Loucy (cell line): ENCODE results near the gene GRPEL2.

Experiments
- H2AFZ ChIP-seq: fragments of 200-600 bp; sonication (generic); 2 replicates; pipeline ENCODE4 v1.6.0; 2016; ENCODE audit warnings: antibody characterized with exemption, mild to moderate bottlenecking, low read length, moderate library complexity
- H3F3A ChIP-seq: fragments of 200-600 bp; 2 replicates; pipeline ENCODE4 v1.6.0; 2016; ENCODE audit warnings: antibody characterized with exemption, low read depth, mild to moderate bottlenecking
- H3K27me3 ChIP-seq: fragments of 200-600 bp; sonication (generic); 2 replicates; pipeline ENCODE4 v1.6.1; 2014; ENCODE audit warnings: low read length, mild to moderate bottlenecking; ENCODE audit not compliant: insufficient read depth, poor library complexity, severe bottlenecking
- H3K36me3 ChIP-seq: fragments of 200-600 bp; sonication (generic); 2 replicates; pipeline ENCODE4 v1.6.1; 2016; ENCODE audit warnings: low read length; ENCODE audit not compliant: insufficient read depth
- H3K4me1 ChIP-seq: fragments of 200-600 bp; sonication (generic); 2 replicates; pipeline ENCODE4 v1.5.1; 2014; ENCODE audit warnings: low read length, mild to moderate bottlenecking; ENCODE audit not compliant: insufficient read depth, poor library complexity, severe bottlenecking
- H3K4me2 ChIP-seq: fragments of 200-600 bp; sonication (generic); 2 replicates; pipeline ENCODE4 v1.6.0; 2014; ENCODE audit warnings: antibody characterized with exemption, low read length, low read depth, mild to moderate bottlenecking; ENCODE audit not compliant: poor library complexity, severe bottlenecking
- H3K4me3 ChIP-seq: fragments of 200-600 bp; sonication (generic); 2 replicates; pipeline ENCODE4 v1.5.1; 2014; ENCODE audit warnings: low read length, mild to moderate bottlenecking, mixed read lengths; ENCODE audit not compliant: poor library complexity, severe bottlenecking
- H3K79me2 ChIP-seq: fragments of 200-600 bp; sonication (generic); 2 replicates; pipeline ENCODE4 v1.6.1; 2014; ENCODE audit warnings: low read length; ENCODE audit not compliant: insufficient read depth
- H3K9ac ChIP-seq: fragments of 200-600 bp; sonication (generic); 2 replicates; pipeline ENCODE4 v1.6.0; 2014; ENCODE audit warnings: mild to moderate bottlenecking, low read depth, low read length, moderate library complexity; ENCODE audit not compliant: poor library complexity, severe bottlenecking
- H3K9me2 ChIP-seq: fragments of 200-600 bp; sonication (generic); replicated peaks from 2 replicates; pipeline ENCODE4 v1.6.1; 2016; ENCODE audit warnings: low read depth, low read length, mixed read lengths
- H3K9me3 ChIP-seq: fragments of 200-600 bp; sonication (generic); 2 replicates; pipeline ENCODE4 v1.6.1; 2014; ENCODE audit warnings: mild to moderate bottlenecking, antibody characterized with exemption, low read length, low read depth; ENCODE audit not compliant: insufficient read depth
- H4K20me1 ChIP-seq: fragments of 200-600 bp; sonication (generic); 2 replicates; pipeline ENCODE4 v1.6.0; 2014; ENCODE audit warnings: antibody characterized with exemption, low read length, mild to moderate bottlenecking; ENCODE audit not compliant: insufficient read depth, poor library complexity, severe bottlenecking
- EZH2phosphoT487 ChIP-seq: fragments of 200-600 bp; IDR thresholded peaks from 2 replicates; pipeline ENCODE4 v1.6.1; 2018; ENCODE audit warnings: antibody characterized with exemption, mild to moderate bottlenecking, moderate library complexity, borderline replicate concordance
- TF ChIP-seq, protein P1 (sequence below): fragments of 200-600 bp; sonication (generic); conservative IDR thresholded peaks from 2 replicates; pipeline ENCODE4 v1.5.1; 2014; ENCODE audit warnings: mild to moderate bottlenecking, antibody characterized with exemption, low read length

GRPEL2 gene

DNA sequence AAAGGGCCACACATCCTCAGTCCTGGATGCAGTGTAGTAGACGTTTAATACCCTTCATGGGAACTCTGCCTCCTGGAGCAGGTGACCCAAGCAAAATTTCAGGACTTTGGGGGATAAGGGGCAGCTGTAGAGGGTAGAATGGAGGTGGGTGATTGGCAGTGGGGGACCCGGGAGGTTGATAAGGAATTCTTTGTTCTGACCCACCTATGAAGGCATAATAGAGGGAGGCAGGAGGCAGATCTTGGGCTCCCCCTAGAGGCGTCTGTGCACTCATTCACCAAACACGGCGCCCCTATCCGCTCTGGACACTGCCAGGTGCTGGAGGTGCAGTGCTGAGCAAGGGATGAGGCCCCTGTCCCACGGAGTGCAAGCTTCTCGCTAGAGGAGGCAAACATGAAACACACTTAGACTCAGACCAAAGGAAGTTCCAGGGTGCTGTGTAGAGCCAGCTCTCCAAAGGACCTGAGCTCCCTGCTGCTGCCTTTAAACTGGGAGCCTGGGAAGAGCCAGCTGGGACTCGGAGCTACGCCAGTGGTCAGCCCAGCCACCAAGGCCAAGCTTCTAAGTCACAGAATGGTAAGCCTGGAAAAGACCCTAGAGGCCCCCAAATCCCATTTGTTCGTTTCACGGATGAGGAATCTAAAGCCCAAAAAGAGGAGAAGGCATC is 26.1 kb downstream of the GRPEL2 start:
- no peak overlapping the region for H2AFZ ChIP-seq
- H3K79me2 ChIP-seq, result no peaks in the 10 kb centered on the region
- TF ChIP-seq EZH2phosphoT487, result no peak
- TF ChIP-seq, protein P1, sequence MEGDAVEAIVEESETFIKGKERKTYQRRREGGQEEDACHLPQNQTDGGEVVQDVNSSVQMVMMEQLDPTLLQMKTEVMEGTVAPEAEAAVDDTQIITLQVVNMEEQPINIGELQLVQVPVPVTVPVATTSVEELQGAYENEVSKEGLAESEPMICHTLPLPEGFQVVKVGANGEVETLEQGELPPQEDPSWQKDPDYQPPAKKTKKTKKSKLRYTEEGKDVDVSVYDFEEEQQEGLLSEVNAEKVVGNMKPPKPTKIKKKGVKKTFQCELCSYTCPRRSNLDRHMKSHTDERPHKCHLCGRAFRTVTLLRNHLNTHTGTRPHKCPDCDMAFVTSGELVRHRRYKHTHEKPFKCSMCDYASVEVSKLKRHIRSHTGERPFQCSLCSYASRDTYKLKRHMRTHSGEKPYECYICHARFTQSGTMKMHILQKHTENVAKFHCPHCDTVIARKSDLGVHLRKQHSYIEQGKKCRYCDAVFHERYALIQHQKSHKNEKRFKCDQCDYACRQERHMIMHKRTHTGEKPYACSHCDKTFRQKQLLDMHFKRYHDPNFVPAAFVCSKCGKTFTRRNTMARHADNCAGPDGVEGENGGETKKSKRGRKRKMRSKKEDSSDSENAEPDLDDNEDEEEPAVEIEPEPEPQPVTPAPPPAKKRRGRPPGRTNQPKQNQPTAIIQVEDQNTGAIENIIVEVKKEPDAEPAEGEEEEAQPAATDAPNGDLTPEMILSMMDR, result peak; percentile 71
- no peaks in the 10 kb centered on the region for H3K36me3 ChIP-seq
- H3K4me3 ChIP-seq, result no peak overlapping the region
- H3K9me2 ChIP-seq, result no peaks in the 10 kb centered on the region
- no peaks in the 10 kb centered on the region for H3K27me3 ChIP-seq
- H3K4me2 ChIP-seq, result no peak overlapping the region
- H3K9ac ChIP-seq, result no peak overlapping the region
- H4K20me1 ChIP-seq, result no peaks in the 10 kb centered on the region
- H3F3A ChIP-seq, result no peaks in the 10 kb centered on the region
- H3K9me3 ChIP-seq, result no peaks in the 10 kb centered on the region
- H3K4me1 ChIP-seq, result no peaks in the 10 kb centered on the region

DNA sequence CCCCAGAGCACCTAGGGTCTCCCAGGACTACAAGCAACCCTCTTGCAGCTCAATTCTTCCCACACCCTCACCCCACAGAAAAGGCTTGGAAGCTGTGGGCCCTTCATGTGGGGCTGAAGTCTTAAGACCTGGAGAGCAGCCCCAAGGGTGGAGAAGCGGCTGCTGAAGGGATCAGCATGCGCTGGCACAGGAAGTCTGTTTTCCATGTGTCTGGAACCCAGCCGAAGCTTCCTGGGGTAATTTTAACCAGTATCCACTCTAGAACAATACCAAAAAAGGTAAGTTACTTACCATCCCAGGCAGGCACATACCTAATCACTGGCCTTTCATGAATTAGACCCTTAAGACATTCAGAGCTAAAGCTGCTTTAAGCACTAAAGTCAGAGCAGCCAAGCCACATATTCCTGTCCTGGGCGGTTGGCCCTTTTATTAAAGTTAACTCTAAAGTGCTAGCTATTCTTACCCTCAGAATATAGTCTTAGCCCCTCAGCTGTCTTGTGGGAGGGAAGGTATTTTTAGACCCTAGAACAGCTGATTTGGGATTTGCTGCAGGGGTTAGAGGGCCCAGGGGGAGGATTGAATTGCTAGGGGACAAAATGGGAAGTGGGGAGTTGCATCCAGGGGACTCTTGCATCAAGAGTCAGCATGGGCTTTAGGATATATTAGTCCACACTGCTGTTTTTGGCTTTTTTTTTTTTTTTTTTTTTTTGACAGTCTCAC is 26.9 kb downstream of the GRPEL2 start:
- Histone ChIP-seq H3K27me3 (no peaks in the 10 kb centered on the region), H3K9me2 (no peaks in the 10 kb centered on the region), H3K4me1 (no peaks in the 10 kb centered on the region), H3K36me3 (no peaks in the 10 kb centered on the region), H2AFZ (no peak overlapping the region), H3K9ac (no peak overlapping the region), H4K20me1 (no peaks in the 10 kb centered on the region), H3F3A (no peaks in the 10 kb centered on the region), H3K9me3 (no peaks in the 10 kb centered on the region), H3K4me3 (no peak overlapping the region), H3K4me2 (no peak overlapping the region), H3K79me2 (no peaks in the 10 kb centered on the region)
- no peak for TF ChIP-seq EZH2phosphoT487

DNA sequence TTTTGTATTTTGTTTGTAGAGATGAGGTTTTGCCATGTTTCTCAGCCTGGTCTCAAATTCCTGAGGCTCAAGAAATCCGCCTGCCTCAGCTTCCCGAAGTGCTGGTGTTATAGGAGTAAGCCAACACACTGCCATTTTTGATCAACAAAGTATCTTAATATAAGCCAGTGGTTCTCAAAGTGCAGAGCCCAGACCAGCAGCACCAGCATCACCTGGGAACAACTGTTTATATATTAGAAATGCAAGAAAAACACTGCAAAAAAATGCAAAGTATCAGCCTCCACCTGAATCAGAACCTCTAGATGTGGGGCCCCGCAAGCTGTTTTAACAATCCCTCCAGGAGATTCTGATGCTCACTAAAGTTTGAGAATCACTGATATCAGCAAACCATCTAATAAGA is 27.6 kb downstream of the GRPEL2 start:
- Histone ChIP-seq H3K4me1 (no peaks in the 10 kb centered on the region), H3K4me2 (no peak overlapping the region), H3K4me3 (no peak overlapping the region), H3K79me2 (no peaks in the 10 kb centered on the region), H2AFZ (no peak overlapping the region), H4K20me1 (no peaks in the 10 kb centered on the region), H3K9ac (no peak overlapping the region), H3K27me3 (no peaks in the 10 kb centered on the region), H3K9me2 (no peaks in the 10 kb centered on the region), H3K9me3 (no peaks in the 10 kb centered on the region), H3K36me3 (no peaks in the 10 kb centered on the region), H3F3A (no peaks in the 10 kb centered on the region)
- TF ChIP-seq, protein P1, result no peak
- TF ChIP-seq EZH2phosphoT487, result no peak
